NCI-H2196 treated with DMSO at 0.1 percent for 48 hours (cell line): ENCODE results near the gene ANAPC10.
"Not testable (repeated sequence)": the region's sequence is repeated elsewhere in the genome, so short reads cannot be mapped to it uniquely, and the experiment has no call there.

Source experiments
- DNase-seq: peaks from one replicate; lab custom pipeline; 2025; ENCODE audit not compliant: unreplicated experiment; lab: John Stamatoyannopoulos, UW

Gene ANAPC10

DNA sequence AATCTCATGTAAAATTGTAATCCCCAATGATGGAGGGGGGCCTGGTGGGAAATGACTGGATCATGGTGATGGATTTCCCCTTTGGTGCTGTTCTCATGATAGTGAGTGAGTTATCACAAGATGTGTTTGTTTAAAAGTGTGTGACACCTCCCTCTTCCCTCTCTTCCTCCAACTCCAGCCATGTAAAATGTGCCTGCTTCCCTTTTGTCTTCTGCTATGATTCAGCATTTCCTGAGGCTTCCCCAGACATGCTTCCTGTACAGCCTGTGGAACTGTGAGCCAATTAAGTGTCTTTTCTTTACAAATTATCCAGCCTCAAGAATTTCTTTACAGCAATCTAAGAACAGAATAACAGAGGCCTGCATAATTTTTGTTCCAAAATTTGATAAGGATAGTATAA is 85.2 kb downstream of the ANAPC10 start:
- DNase-seq: no peak

DNA sequence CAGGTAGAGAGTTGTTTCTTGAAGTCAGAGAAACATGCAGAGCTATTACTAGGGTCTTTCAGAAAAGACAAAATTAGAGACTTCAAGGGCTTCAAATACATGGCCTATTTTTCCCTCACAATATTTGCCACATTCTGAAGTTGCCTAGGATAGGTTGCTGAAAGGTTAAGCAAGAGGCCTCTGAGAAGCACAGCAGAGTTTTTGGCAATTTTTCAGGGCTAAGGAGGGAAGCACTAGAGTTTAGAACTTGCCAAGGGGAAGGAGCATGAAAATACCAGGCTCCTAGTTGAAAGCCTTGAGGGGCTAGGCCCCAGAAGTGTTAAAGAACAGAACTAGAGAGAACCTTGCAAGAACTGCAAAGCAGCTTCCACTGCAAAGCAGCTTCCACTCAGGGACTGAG is 86.4 kb downstream of the ANAPC10 start:
- no peak for DNase-seq

DNA sequence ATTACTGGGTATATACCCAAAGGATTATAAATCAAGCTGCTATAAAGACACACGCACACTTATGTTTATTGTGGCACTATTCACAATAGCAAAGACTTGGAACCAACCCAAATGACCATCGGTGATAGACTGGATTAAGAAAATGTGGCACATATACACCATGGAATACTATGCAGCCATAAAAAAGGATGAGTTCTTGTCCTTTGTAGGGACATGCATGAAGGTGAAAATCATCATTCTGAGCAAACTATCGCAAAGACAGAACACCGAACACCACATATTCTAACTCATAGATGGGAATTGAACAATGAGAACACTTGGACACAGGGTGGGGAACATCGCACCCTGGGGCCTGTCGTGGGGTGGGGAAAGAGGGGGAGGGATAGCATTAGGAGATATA is 87.7 kb downstream of the ANAPC10 start:
- not testable (repeated sequence) for DNase-seq

DNA sequence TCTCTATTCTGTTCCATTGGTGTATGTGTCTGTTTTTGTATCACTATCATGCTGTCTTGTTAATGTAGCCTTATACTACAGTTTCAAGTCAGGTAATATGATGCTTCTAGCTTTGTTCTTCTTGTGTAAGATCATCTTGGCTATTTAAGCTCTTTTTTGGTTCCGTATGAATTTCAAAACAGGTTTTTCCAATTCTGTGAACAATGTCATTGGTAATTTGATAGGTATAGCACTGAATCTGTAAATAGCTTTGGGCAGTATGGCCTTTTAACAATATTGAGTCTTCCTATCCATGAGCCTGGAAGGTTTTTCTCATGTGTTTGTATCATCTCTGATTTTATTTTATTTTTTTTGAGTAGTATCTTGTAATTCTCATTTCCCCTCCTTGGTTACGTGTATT is 94.3 kb downstream of the ANAPC10 start:
- DNase-seq: no peak

DNA sequence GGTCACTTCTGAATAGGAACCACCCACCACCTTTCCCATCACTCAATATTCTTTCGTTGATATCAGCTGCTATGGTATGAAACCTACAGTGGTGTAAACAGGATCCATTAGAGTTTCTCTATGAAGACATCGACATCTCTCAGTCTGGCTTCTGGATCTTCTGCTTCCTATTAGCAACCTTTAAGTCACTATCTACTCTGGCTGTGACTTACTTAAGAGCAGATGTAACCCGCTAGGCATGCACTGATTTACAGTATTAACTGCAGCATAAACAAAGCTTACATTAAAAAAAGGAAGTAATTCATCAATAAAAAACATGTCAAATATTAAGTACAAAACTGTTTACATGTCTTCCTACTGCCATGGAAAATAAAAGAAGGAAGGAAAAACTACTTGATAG is 96.4 kb downstream of the ANAPC10 start:
- no peak for DNase-seq

DNA sequence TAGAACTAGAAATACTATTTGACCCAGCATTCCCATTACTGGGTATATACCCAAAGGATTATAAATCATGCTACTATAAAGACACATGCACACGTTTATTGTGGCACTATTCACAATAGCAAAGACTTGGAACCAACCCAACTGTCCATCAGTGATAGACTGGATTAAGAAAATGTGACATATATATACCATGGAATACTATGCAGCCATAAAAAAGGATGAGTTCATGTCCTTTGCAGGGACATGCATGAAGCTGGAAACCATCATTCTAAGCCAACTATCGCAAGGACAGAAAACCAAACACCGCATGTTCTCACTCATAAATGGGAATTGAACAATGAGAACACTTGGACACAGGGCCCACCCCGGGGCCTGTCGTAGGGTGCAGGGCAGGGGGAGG is 97.3 kb downstream of the ANAPC10 start:
- not testable (repeated sequence) for DNase-seq

DNA sequence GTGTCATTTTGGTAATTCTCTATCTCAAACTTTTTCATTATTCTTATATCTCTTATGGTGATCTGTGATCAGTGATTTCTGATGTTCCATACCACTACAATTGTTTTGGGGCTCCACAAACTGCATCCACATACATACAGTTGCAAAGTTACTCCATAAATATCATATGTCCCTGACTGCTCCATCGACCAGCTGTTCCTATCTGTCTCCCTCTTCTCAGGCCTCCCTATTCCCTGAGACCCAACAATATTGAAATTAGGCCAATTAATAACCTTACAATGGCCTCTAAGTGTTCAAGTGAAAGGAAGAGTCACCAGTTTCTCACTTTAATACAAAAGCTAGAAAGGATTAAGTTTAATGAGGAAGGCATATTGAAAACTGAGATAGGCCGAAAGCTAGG is 108.7 kb downstream of the ANAPC10 start:
- no peak for DNase-seq

DNA sequence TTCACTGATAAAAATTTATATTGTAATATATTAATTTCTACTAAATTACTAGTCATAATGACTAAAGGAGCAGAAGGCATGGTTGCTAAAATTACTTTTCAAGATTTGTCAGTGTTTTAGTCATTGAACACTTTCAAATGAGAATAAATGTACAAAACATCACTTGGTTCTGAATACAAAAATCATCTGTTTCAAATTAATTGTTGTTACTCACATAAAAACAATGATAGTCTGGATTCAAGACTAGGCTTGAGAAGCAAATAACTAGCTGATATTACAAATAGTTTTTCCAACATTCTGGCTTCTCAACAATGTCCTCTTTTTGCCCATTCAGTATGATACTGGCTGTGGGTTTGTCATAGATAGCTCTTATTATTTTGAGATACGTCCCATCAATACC is 112.5 kb downstream of the ANAPC10 start:
- DNase-seq: no peak

DNA sequence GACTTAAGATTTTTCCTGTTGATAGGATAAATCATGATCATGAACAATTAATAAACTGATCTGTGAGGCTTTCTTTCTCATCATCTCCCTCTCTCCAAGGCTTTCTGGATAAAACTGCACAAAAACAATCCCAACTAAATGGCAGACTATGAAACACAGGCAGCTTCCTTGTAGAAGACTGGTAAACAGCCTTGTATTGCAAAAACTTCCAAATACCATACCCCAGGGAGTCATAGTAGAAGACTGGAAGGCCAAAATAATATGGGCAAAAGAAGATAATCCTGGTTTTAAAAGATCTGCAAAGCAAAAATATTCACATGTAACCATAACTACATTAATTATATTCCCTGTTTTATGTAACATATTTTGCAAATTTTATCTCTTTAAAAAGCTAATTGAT is 113.0 kb downstream of the ANAPC10 start:
- DNase-seq: no peak

DNA sequence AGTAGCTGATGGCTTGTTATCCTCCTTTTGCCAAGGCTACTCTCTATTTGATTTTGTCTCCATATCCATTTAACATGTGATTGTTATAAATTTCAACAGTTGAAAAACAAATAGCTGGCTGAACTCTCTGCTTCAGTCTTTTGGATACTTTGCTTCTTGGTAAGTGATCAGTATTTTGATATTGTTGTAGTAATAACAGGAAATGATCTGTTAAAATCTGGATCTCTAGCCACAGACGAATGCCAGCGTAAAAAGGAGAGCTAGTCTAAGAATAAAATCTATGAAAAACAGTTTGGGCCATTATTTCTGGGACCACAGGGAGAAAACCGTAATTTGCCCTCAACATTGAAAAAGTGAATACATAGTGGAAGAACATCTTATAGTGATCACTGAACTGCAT is 113.8 kb downstream of the ANAPC10 start:
- DNase-seq: no peak

DNA sequence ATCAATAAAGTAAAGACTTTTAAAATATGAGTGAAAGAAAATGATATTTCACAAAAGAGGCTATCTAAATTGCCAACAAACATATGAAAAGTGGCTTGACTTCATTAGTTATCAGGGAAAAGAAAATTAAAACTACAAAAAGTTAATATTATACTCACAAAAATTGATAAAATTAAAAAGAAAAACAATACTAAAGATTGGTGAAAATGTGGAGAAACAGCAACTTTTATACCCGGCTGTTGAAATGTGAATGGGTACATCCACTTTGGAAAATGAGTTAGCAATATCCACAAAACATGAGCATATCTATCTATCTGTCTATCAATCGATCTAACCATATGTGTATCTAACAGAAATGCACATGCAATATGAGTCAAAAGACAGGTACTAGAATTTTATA is 122.3 kb downstream of the ANAPC10 start:
- DNase-seq: no peak

DNA sequence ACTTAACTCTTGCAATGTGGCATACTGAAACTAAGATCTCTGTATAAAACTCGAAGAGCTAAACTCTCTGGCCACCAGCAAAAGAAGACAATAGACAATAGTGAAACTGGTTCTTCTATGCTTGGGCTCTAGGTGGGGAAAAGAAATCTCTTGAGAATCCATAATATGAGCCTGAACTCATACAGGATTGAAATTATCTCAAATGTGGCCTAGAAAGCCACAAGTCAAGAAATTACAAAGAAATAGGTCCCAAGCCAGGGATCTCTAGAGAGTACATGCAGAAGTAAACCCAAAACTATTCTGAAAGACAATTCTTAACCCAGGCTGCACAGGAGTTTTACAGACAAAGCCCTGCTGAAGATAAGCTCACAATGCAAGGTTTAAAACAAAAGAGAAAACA is 127.4 kb downstream of the ANAPC10 start:
- no peak for DNase-seq

DNA sequence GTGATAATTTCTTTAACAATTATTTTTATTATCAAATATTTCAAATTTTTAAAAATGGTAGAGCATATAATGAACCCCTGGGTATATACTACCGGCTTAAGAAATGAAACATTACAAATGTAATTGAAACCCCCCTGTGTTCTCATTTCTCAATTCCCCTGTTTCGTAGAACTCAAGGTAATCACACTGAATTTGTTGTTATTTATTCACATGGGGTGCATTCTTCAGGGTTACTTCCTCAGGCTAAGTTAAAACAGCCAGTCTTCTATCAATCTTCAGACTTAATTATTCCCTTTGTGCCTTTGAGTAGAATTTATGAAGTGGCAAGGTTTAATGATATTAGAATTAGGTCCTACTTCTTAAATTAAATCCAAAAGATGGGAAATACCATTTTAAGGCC is 128.2 kb downstream of the ANAPC10 start:
- no peak for DNase-seq

DNA sequence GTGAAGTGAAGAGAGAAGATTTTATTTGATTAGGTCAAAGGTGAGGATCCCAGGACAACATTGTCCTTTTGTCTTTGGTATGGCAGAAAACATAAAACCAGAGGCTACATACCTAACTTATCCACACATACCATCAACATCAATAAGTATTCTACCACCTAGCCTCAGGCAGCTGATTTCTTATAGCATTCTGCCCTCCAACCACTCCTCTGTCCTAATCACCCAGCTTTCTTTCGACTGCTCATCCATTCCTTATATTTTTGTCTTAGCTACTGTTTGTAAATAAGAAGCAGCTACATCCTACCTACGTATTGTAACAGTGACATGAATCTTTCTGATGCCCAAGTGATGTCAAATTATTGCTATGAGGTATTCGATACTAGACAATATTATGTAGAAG is 129.4 kb downstream of the ANAPC10 start:
- no peak for DNase-seq

DNA sequence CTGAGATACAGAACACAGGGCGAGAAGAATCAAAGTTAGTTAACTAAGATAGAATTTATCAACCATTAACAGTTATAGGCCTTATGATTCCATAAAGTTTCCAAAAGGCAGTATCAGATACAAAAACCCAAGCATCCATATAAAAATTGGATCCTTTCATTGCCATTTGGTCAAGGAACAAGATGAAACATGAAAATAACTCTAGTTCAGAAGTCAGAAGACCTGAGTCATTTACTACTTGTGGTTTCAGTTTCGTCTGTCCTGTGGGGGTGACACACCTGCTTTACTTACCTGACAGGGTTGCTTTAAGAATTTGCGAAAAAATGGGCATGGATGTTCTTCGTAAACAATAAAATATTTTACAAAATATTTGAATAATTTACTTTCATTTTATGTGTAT is 130.8 kb downstream of the ANAPC10 start:
- DNase-seq: no peak

DNA sequence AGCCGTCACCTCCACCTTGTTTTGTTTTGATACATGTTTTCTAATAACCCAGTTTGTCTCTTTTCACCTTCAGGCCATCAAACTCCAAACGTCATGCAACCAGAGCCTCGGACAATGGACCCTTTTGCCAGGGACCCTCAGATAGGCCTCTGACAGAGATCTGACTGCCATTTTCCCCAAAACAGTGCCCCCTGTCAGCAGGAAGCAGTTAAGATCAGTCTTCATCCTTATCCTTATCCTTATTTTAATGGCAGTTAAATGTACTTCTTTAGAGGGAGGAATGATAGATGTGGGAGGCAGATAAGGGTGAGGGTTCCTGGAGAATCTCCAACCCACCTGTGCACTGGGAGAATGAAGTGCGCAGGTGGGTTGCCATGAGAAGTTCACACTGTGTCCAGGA is 135.7 kb downstream of the ANAPC10 start:
- no peak for DNase-seq

DNA sequence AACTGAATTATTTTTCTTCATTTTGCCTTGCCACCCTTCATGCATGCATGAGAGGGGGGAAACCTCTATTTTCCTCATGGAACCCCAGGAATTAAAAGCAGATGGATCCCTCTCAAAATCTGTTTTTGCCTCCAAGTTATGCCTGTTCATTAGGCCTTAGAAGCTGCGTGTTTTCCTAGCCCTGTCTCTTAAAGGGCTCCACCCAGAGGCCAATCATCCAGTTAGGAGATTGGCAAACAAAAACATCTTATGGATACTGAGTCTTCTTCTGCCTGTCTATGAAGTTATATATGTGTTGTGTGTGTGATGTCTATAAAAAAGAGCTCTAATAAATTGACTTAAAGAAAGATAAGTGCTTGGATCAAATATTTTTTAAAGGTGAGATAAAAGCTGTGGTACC is 142.9 kb downstream of the ANAPC10 start:
- no peak for DNase-seq

DNA sequence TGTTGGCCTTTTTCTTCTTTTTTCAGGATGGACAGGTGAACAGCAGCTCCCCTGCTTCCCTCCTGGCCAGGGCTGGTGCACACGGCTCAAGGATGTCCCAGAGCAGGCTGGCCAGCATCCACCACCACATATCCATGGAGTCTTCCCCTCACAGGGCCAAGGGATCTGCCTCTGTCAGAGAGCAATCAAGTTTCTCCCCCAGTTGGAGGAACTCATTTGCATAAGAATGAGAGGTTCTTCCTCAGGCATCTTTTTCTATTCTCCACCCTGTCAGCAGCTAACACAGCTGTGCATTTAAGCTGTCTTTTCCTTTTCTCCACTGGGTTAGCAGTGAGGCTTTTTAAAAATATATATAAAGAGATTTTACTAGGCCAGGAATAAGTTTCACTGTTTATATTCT is 143.8 kb downstream of the ANAPC10 start:
- no peak for DNase-seq

DNA sequence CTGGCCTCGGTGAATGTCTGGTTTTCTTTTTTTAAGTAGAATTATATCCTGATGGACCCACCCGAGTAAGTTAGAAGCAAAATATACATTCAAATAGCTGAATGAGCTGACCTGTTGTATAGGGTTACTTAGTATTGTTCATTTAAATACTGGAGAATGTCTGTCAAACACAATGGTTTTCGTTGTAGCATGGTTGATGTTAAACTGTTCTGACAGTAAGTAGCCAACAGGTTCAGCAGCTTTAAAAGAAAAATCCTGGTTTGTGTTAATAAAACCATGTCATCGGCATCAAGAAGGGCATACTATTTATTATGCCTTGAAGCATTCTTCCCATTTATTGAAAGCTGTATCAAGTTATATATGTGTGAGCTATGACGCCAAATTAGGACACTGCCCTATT is 149.6 kb downstream of the ANAPC10 start:
- no peak for DNase-seq

DNA sequence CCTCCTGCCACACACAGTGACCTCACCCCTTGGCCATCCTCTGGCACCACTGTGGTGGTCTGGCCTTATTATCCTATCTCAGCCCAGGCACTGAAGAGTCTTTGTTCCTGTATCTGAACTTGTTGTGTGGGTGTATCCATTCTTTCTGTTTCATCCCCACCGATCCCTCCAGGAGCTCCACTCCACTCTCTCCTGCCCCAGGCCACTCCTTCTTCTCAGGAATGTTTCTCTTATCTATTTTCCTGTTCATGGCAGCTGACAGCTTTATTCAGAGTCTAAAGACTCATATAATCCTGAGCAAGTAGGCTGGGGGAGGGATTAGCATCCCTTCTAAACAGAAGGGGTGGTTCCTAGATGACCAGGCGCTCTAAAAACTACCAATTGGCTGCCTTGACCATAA is 150.0 kb downstream of the ANAPC10 start:
- no peak for DNase-seq
